Gastrocnemius medialis (tissue), 4 donors: ENCODE results near the gene ARL16. TPM values are rescaled to one million over a fixed set of nuclear protein-coding genes. Genes with fewer than 3 reads are reported as not detected.

Experiments used
- ATAC-seq, 2 donors: fragments of 150-250 bp; one replicate each; pipeline ENCODE4 v1.9.1; 2016
- DNase-seq, 2 donors: peaks; one replicate each; pipeline ENCODE4 v3.0.0-alpha.2; 2019
- H3K27ac ChIP-seq, 4 donors: fragments of 200-600 bp; sonication (generic); 1 replicate in 1 of 4; 2 replicates in 3 of 4; pipeline ENCODE4 v1.5.1; 2016 to 2018; ENCODE audit warnings: mild to moderate bottlenecking in 2 of 4, moderate library complexity in 1 of 4
- H3K27me3 ChIP-seq, 3 donors: fragments of 200-600 bp; sonication (generic) in 2 of 3; 1 replicate in 1 of 3; 2 replicates in 2 of 3; pipeline versions ENCODE4 v1.5.1 to v1.6.0; 2016 to 2019; ENCODE audit warnings: mild to moderate bottlenecking in 1 of 3, moderate library complexity in 1 of 3
- H3K36me3 ChIP-seq, 2 donors: fragments of 200-600 bp; sonication (generic) in 1 of 2; one replicate each; pipeline ENCODE4 v1.5.1; 2017 to 2018
- H3K4me1 ChIP-seq, 2 donors: fragments of 200-600 bp; sonication (generic) in 1 of 2; one replicate each; pipeline ENCODE4 v1.5.1; 2016 to 2017; ENCODE audit warnings: mild to moderate bottlenecking in 2 of 2
- H3K4me3 ChIP-seq, 4 donors: fragments of 200-600 bp; sonication (generic) in 3 of 4; 1 replicate in 1 of 4; 2 replicates in 3 of 4; pipeline ENCODE4 v1.5.1; 2016 to 2019; ENCODE audit warnings: mild to moderate bottlenecking in 2 of 4
- H3K9me3 ChIP-seq, 3 donors: fragments of 200-600 bp; sonication (generic) in 2 of 3; 1 replicate in 1 of 3; 2 replicates in 2 of 3; pipeline ENCODE4 v1.5.1; 2016 to 2019
- CTCF ChIP-seq, 5 experiments: fragments of 450-650 bp in 3 of 5; fragments of 200-600 bp in 2 of 5; sonication (generic) in 2 of 5; IDR thresholded peaks in 4 of 5; conservative IDR thresholded peaks in 1 of 5; 1 replicate in 4 of 5; 2 replicates in 1 of 5; pipeline ENCODE4 v1.5.1; 2016 to 2019; ENCODE audit warnings: antibody characterized with exemption in 5 of 5, mild to moderate bottlenecking in 3 of 5, moderate library complexity in 3 of 5
- POLR2A ChIP-seq, 2 donors: fragments of 450-650 bp; IDR thresholded peaks; one replicate each; pipeline ENCODE4 v1.6.1; 2017; ENCODE audit warnings: antibody characterized with exemption in 2 of 2, mild to moderate bottlenecking in 2 of 2, moderate library complexity in 2 of 2
- in situ Hi-C, 4 donors: fragments of 200-750 bp; cut with MboI; loops; one replicate each; pipeline versions ENCODE4 v1.15.0 to v1.8.0; 2017; ENCODE audit warnings: low sequenced_read_pairs in 4 of 4
- intact Hi-C: fragments of 100-400 bp; cut with DNase I; formaldehyde crosslinking; loops from one replicate; pipeline ENCODE4 v1.15.1; 2023; ENCODE audit warnings: low total_unique reads
- total RNA-seq, 4 donors: library from RNA; depleted of rRNA; stranded (reverse); fragments of >200 nt; gene quantifications; one replicate each; pipeline versions ENCODE4 v1.1.0 to v1.2.3, GENCODE V29; 2016

The ARL16 gene
- total RNA-seq, 4 donors from 2014 or later: 12.9 to 23.6 (median 20.0) TPM

GRCh38 chr17:81659038-81659437 is 24.6 kb downstream of the ARL16 start:
- intact Hi-C loops: no loop called here

GRCh38 chr17:81656835-81657234 is 26.8 kb downstream of the ARL16 start:
- intact Hi-C loops: no loop called here
- Histone ChIP-seq H3K27me3 (peaks cover 0 to 6% (median 4%) of the 10 kb centered on the region in 3 donors), H3K36me3 (no peaks in the 10 kb centered on the region), H3K4me1 (no peaks in the 10 kb centered on the region), H3K27ac (no peak overlapping the region), H3K9me3 (no peaks in the 10 kb centered on the region), H3K4me3 (no peak overlapping the region)
- ATAC-seq: no peak
- in situ Hi-C loops: no loop called here
- TF ChIP-seq POLR2A (IDR thresholded peaks at IDR 0.05) (no peak), CTCF (IDR thresholded peaks at IDR 0.05 in 4 of 5, conservative IDR thresholded peaks at IDR 0.05 in 1 of 5) (no peak)
- no peak for DNase-seq

More at GRCh38 chr17:81659038-81659437, 24.6 kb downstream of the ARL16 start:
- no peaks in the 10 kb centered on the region for H3K27me3 ChIP-seq
- no peaks in the 10 kb centered on the region for H3K36me3 ChIP-seq
- no peak overlapping the region for H3K4me3 ChIP-seq
- in situ Hi-C loops: no loop called here
- TF ChIP-seq CTCF (IDR thresholded peaks at IDR 0.05 in 4 of 5, conservative IDR thresholded peaks at IDR 0.05 in 1 of 5) (no peak), POLR2A (IDR thresholded peaks at IDR 0.05) (no peak)
- H3K27ac ChIP-seq: no peak overlapping the region
- no peak for DNase-seq
- H3K9me3 ChIP-seq: no peaks in the 10 kb centered on the region
- ATAC-seq: no peak
- no peaks in the 10 kb centered on the region for H3K4me1 ChIP-seq

- no peak within 1 kb of the TSS for H3K27ac ChIP-seq
- ATAC-seq (no peak), DNase-seq (no peak)
- peaks cover 0 to 9% (median 4%) of the 10 kb centered on the region in 3 donors for H3K27me3 ChIP-seq
- no peaks in the 10 kb centered on the region for H3K36me3 ChIP-seq
- in situ Hi-C loops (no loop called here), intact Hi-C loops (no loop called here)
- no peaks in the 10 kb centered on the region for H3K4me1 ChIP-seq
- no peak within 1 kb of the TSS for H3K4me3 ChIP-seq
- no peaks in the 10 kb centered on the region for H3K9me3 ChIP-seq
- TF ChIP-seq CTCF (IDR thresholded peaks at IDR 0.05 in 4 of 5, conservative IDR thresholded peaks at IDR 0.05 in 1 of 5) (no peak), POLR2A (IDR thresholded peaks at IDR 0.05) (no peak)
These were observed 27.4 kb downstream of the ARL16 start, which contains the start of gene PDE6G for GRCh38 chr17:81656118-81656743. TSS of gene PDE6G (minus strand) at chr17:81656542. CDS start at chr17:81653305, 3,237 bp downstream.

- Histone ChIP-seq H3K4me1 (no peaks in the 10 kb centered on the region), H3K36me3 (no peaks in the 10 kb centered on the region), H3K27ac (no peak overlapping the region), H3K27me3 (peaks cover under 1 to 16% (median 8%) of the 10 kb centered on the region in 3 donors), H3K4me3 (no peak overlapping the region), H3K9me3 (no peaks in the 10 kb centered on the region)
- no peak for ATAC-seq
- intact Hi-C loops (no loop called here), in situ Hi-C loops (no loop called here)
- DNase-seq: no peak
- TF ChIP-seq POLR2A (IDR thresholded peaks at IDR 0.05): no peak
- no peak for TF ChIP-seq CTCF (IDR thresholded peaks at IDR 0.05 in 4 of 5, conservative IDR thresholded peaks at IDR 0.05 in 1 of 5)
These were observed 28.0 kb downstream of the ARL16 start for GRCh38 chr17:81655378-81656117.
